Kidney (tissue), 14 donors: Measurements from ENCODE around the gene ZNF487. TPM values are rescaled to one million over a fixed set of nuclear protein-coding genes. Genes with fewer than 3 reads are reported as not detected.
A peak's percentile ranks its signal among the peaks of the same experiment; 100 is the strongest.
"Not testable (repeated sequence)": the region's sequence is repeated elsewhere in the genome, so short reads cannot be mapped to it uniquely, and the experiment has no call there.

Source experiments
- DNase-seq, 5 donors: peaks; one replicate each; pipeline ENCODE4 v3.0.0-alpha.2; 2013 to 2020
- FAIRE-seq: peaks from 2 replicates; lab custom pipeline; 2012; peaks lifted over from hg19 to GRCh38; lab: Jason Lieb, UNC
- H3K27ac ChIP-seq, 2 donors: one replicate each; pipeline ENCODE4 v1.7.0; 2013; ENCODE audit warnings: low read depth in 2 of 2, low read length in 2 of 2, inconsistent platforms in 1 of 2
- H3K27me3 ChIP-seq: one replicate; pipeline ENCODE4 v1.7.1; 2013; ENCODE audit warnings: low read length, inconsistent platforms; ENCODE audit not compliant: control insufficient read depth, insufficient read depth
- H3K36me3 ChIP-seq, 3 donors: one replicate each; pipeline versions ENCODE4 v1.7.0 to v1.7.1; 2013; ENCODE audit warnings: low read length in 3 of 3, control low read depth in 1 of 3, inconsistent platforms in 1 of 3; ENCODE audit not compliant: insufficient read depth in 3 of 3, control insufficient read depth in 2 of 3
- H3K4me1 ChIP-seq, 3 donors: one replicate each; pipeline versions ENCODE4 v1.7.0 to v1.7.1; 2013; ENCODE audit warnings: low read length in 3 of 3, inconsistent platforms in 1 of 3, low read depth in 1 of 3; ENCODE audit not compliant: control insufficient read depth in 2 of 3, insufficient read depth in 2 of 3
- H3K4me3 ChIP-seq, 3 donors: one replicate each; pipeline versions ENCODE4 v1.7.0 to v1.8.1; 2013; ENCODE audit warnings: low read length in 3 of 3, control low read depth in 1 of 3, inconsistent platforms in 1 of 3
- H3K9ac ChIP-seq, 3 donors: one replicate each; pipeline versions ENCODE4 v1.7.0 to v1.7.1; 2013; ENCODE audit warnings: low read length in 3 of 3, control low read depth in 1 of 3, inconsistent platforms in 1 of 3
- H3K9me3 ChIP-seq, 3 donors: one replicate each; pipeline versions ENCODE4 v1.7.0 to v1.7.1; 2013; ENCODE audit warnings: low read length in 3 of 3, control low read depth in 1 of 3, inconsistent platforms in 1 of 3; ENCODE audit not compliant: control insufficient read depth in 2 of 3, insufficient read depth in 1 of 3
- intact Hi-C: fragments of 100-400 bp; cut with DNase I; formaldehyde crosslinking; loops from one replicate; pipeline ENCODE4 v1.11.1; 2022
- polyA plus RNA-seq: library from polyadenylated mRNA; stranded (reverse); fragments of 350-450 nt; fragmentation: Illumina TruSeq; extraction: RNeasy Lipid Tissue Mini Kit (QIAGEN cat#74804); gene quantifications from one replicate; pipeline ENCODE4 v1.2.3, GENCODE V29; 2014; ENCODE audit warnings: low read depth, low replicate concordance; ENCODE audit not compliant: insufficient read depth
- total RNA-seq: library from RNA; stranded (reverse); fragmentation: NEBNext Ultra II Directional; extraction: Animal tissue kit (Norgen Biotek cat#: 25700); gene quantifications from one replicate; pipeline ENCODE4 v1.2.1, GENCODE V29; 2021
- TF ChIP-seq, protein P1 (sequence below): IDR thresholded peaks from 3 replicates; pipeline ENCODE4 v1.5.1; 2012; ENCODE audit warnings: mild to moderate bottlenecking, moderate library complexity, borderline replicate concordance; ENCODE audit not compliant: insufficient read depth; ENCODE audit errors: extremely low read depth
- donor health status: control.
- donor health status: control.
- donor health status: control.
- donor health status: control.
- donor health status: control.
- donor health status: DM: yes; HTN: yes; CAD: no.
- donor health status: Normal renal cell carcinoma (clear cell type).

ZNF487 gene
- total and polyA plus RNA-seq, 2 donors from 2014 or later, result 7.1 to 9.7 TPM

DNA sequence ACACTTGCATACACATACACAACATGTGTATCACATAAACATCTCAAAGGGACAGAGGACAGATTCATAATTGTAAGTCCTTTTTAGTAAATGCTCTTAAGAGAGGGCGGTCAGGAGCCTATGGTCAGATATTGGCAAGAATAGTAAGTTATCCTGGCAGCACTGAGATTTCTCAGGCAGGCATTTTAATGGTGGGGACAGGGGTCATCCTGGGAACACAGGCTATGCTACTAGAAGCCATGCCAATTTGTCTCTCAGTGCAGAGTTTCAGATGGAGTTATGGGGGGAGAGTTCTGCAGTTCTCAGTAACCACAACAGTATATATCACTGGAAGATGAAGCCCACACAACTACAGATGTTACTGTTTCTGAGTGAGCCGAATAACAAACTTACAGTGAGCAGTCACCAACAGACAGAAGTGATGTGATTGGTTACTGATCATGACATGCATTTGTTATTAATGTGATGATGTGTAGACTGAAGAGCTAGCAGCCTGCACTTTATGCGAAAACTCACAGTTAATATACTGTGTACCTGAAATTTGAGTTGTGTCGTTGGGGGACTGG, 16.4 kb downstream of the ZNF487 start:
- no peaks in the 10 kb centered on the region for H3K27me3 ChIP-seq
- H3K9ac ChIP-seq, result no peak overlapping the region
- no peaks in the 10 kb centered on the region for H3K36me3 ChIP-seq
- H3K9me3 ChIP-seq, result no peaks in the 10 kb centered on the region
- H3K4me1 ChIP-seq, result peaks cover 0 to 6% (median 6%) of the 10 kb centered on the region in 3 donors
- intact Hi-C loops, result no loop called here
- TF ChIP-seq, protein P1, sequence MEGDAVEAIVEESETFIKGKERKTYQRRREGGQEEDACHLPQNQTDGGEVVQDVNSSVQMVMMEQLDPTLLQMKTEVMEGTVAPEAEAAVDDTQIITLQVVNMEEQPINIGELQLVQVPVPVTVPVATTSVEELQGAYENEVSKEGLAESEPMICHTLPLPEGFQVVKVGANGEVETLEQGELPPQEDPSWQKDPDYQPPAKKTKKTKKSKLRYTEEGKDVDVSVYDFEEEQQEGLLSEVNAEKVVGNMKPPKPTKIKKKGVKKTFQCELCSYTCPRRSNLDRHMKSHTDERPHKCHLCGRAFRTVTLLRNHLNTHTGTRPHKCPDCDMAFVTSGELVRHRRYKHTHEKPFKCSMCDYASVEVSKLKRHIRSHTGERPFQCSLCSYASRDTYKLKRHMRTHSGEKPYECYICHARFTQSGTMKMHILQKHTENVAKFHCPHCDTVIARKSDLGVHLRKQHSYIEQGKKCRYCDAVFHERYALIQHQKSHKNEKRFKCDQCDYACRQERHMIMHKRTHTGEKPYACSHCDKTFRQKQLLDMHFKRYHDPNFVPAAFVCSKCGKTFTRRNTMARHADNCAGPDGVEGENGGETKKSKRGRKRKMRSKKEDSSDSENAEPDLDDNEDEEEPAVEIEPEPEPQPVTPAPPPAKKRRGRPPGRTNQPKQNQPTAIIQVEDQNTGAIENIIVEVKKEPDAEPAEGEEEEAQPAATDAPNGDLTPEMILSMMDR, result no peak
- no peak overlapping the region for H3K4me3 ChIP-seq
- DNase-seq (no peak), FAIRE-seq (no peak)
- no peak overlapping the region for H3K27ac ChIP-seq

DNA sequence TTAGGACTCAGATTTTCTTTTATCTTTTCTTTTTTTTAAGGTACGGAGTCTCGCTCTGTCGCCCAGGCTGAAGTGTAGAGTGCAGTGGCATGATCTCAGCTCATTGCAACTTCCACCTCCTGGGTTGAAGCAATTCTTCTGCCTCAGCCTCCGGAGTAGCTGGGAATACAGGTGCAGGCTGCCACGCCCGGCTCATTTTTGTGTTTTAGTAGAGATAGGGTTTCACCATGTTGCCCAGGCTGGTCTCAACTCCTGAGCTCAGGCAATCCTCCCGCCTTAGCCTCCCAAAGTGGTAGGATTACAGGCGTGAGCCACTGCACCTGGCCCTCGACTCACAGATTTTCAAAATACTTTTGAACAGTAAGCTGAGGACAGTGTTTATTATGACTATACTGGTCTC, 17.1 kb downstream of the ZNF487 start:
- H3K9ac ChIP-seq, FAIRE-seq, H3K36me3 ChIP-seq, intact Hi-C loops, H3K4me1 ChIP-seq, H3K27me3 ChIP-seq, H3K27ac ChIP-seq, H3K9me3 ChIP-seq, DNase-seq: not testable (repeated sequence)
- H3K4me3 ChIP-seq, result peak overlapping the region in 1 of 3 donors; percentile 82

DNA sequence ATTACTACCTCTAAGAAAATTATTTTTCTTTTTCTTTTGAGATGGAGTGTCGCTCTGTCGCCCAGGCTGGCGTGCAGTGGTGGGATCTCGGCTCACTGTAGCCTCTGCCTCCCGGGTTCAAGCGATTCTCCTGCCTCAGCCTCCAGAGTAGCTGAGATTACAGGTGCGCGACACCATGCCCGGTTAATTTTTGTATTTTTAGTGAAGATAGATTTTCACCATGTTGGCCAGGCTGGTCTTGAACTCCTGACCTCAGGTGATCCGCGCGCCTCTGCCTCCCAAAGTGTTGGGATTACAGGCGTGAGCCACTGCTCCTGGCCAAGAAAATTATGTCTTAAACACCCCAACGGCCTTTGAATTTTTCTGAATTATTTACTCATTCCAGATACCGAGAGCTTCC, 19.6 kb downstream of the ZNF487 start:
- H3K9me3 ChIP-seq, H3K36me3 ChIP-seq, FAIRE-seq, H3K27me3 ChIP-seq, H3K4me1 ChIP-seq, DNase-seq, H3K4me3 ChIP-seq, intact Hi-C loops: not testable (repeated sequence)
- peak overlapping the region in 1 of 3 donors; percentile 72 for H3K9ac ChIP-seq
- H3K27ac ChIP-seq, result peak overlapping the region in 1 of 2 donors; percentile 90

DNA sequence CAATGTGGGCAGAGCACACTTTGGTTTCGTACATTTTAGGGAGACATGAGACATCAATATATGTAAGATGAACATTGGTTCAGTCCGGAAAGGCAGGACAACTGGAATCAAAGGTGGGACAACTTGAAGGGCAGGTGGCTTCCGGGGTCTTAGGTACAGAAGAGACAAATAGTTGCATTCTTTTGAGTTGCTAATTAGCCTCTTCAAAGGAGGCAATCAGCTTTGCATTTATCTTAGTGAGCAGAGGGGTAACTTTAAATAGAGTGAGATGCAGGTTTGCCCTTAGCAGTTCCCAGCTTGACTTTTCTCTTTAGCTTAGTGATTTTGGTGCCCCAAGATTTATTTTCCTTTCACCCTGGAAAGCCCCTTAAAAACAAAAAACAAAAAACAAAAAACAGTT, 21.3 kb downstream of the ZNF487 start:
- peaks cover 0 to 6% (median 6%) of the 10 kb centered on the region in 3 donors for H3K4me1 ChIP-seq
- H3K4me3 ChIP-seq, result no peak overlapping the region
- TF ChIP-seq, protein P1, result no peak
- H3K36me3 ChIP-seq, result no peaks in the 10 kb centered on the region
- FAIRE-seq, result no peak
- H3K27ac ChIP-seq, result no peak overlapping the region
- H3K9me3 ChIP-seq, result no peaks in the 10 kb centered on the region
- no peak for DNase-seq
- no peak overlapping the region for H3K9ac ChIP-seq
- H3K27me3 ChIP-seq, result no peaks in the 10 kb centered on the region
- intact Hi-C loops, result no loop called here
